AG09319 (cell line): ENCODE data around the gene SPAG4.
A peak's percentile ranks its signal among the peaks of the same experiment; 100 is the strongest.

Experiments used
- DNase-seq: peaks from one replicate; pipeline ENCODE4 v3.0.0-alpha.2; 2010; ENCODE audit warnings: low read depth; ENCODE audit errors: extremely low read depth
- TF ChIP-seq, protein P1 (sequence below): IDR thresholded peaks from 2 replicates; pipeline ENCODE4 v1.5.1; 2011; ENCODE audit warnings: low read depth, mild to moderate bottlenecking, inconsistent platforms, low read length, moderate library complexity

Gene SPAG4

DNA sequence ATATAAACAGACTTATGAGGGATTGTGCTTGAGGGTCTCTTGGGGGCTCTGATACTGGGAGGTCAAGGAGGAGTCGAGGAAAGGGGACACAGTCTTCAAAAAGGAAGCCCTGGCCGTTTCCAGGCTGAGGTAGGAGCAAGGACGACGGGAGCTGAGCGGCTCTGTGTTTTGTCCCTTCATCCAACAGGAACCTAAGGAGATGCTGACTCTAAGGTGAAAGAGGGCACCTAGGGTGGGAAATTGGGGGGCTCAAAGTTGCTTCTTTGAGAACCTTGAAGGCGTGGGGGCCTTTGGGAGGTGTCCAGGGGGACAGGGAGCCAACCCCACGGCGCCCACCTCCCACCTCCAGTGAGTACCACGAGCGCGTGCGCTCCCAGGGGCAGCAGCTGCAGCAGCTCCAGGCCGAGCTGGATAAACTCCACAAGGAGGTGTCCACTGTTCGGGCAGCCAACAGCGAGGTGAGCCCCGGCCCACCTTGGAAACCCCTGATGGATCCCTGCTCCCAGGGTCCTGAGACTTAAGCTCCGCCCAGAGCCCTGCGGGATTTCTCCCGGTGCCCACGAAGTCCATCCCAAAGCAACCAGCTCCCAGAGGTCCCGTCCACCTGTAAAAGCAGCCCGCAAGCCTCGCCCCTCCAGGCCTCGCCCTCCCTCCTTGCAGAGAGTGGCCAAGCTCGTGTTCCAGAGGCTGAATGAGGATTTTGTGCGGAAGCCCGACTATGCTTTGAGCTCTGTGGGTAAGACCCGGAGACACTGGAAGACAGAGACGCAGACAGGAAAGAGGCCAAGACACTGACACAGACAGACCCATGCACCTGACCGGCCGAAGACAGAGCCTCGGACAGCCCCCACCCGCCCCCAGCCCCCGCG, 2.9 kb downstream of the SPAG4 start:
- TF ChIP-seq, protein P1, sequence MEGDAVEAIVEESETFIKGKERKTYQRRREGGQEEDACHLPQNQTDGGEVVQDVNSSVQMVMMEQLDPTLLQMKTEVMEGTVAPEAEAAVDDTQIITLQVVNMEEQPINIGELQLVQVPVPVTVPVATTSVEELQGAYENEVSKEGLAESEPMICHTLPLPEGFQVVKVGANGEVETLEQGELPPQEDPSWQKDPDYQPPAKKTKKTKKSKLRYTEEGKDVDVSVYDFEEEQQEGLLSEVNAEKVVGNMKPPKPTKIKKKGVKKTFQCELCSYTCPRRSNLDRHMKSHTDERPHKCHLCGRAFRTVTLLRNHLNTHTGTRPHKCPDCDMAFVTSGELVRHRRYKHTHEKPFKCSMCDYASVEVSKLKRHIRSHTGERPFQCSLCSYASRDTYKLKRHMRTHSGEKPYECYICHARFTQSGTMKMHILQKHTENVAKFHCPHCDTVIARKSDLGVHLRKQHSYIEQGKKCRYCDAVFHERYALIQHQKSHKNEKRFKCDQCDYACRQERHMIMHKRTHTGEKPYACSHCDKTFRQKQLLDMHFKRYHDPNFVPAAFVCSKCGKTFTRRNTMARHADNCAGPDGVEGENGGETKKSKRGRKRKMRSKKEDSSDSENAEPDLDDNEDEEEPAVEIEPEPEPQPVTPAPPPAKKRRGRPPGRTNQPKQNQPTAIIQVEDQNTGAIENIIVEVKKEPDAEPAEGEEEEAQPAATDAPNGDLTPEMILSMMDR: no peak

DNA sequence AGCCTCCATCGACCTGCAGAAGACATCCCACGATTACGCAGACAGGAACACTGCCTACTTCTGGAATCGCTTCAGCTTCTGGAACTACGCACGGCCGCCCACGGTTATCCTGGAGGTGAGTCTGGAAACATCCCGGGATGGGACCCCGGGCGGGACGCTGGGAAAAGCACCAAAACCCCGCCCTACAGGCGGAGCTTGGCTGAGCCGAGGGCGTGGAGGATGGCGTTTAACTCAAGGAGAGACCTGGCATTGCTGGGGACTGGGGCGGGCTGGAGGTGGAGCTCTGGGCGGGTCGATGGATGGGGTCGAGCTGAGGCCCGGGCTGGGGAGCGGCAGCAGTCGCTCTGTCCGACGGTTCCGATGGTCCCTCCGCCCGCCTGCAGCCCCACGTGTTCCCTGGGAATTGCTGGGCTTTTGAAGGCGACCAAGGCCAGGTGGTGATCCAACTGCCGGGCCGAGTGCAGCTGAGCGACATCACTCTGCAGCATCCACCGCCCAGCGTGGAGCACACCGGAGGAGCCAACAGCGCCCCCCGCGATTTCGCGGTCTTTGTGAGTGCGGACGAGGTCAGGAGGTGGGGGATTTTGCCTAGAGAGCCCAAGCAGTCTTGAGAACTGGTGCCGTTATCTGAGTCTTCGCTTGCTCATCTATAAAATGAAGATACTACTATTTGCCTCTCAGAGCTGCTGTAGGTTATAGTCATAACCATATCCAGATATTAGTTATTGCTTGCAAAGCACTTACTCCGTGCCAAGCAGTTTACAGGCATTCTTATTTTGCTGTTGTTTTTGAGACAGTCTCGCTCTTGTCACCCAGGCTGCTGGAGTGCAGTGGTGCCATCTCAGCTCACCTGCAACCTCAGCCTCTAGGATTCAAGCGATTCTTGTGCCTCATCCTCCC, 3.8 kb downstream of the SPAG4 start:
- peak; percentile 42 for DNase-seq
- TF ChIP-seq, protein P1: peak; percentile 32

More for the DNA sequence above, 2.9 kb downstream of the SPAG4 start:
- DNase-seq: no peak

DNA sequence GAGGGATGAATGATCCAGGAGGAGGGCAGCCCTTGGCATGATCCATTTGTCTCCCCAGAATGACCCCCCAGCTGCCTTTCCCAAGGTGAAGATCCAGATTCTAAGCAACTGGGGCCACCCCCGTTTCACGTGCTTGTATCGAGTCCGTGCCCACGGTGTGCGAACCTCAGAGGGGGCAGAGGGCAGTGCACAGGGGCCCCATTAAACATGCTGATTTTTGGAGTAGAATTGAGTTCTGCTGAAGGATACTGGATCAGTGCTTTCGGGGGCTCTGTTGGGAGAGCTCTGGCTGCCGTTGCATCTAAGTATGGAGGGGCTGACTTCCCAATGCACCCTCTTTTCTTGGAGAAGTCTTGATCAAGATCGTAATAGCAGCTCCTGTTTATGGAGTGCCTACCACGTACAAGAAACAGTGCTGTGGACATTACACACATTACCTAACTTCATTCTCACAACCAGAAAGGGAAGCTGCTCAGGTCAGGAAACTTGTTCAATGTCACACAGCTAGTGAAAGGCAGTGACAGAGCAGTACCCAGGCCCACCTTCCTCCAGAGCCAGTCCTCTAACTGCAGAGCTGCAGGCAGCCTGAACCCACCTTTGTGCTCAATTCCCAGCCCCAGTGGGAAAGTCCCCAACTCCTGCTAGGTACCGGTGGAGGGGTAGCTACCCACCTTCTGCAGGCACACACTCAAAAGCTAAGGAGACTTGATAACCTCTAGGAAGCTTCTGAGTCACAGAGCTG, 5.4 kb downstream of the SPAG4 start:
- DNase-seq: no peak

GRCh38 chr20:35621560-35621946, 5.9 kb downstream of the SPAG4 start:
- DNase-seq: no peak
- TF ChIP-seq, protein P1: no peak

More for the DNA sequence above, 5.4 kb downstream of the SPAG4 start:
- TF ChIP-seq, protein P1: no peak

DNA sequence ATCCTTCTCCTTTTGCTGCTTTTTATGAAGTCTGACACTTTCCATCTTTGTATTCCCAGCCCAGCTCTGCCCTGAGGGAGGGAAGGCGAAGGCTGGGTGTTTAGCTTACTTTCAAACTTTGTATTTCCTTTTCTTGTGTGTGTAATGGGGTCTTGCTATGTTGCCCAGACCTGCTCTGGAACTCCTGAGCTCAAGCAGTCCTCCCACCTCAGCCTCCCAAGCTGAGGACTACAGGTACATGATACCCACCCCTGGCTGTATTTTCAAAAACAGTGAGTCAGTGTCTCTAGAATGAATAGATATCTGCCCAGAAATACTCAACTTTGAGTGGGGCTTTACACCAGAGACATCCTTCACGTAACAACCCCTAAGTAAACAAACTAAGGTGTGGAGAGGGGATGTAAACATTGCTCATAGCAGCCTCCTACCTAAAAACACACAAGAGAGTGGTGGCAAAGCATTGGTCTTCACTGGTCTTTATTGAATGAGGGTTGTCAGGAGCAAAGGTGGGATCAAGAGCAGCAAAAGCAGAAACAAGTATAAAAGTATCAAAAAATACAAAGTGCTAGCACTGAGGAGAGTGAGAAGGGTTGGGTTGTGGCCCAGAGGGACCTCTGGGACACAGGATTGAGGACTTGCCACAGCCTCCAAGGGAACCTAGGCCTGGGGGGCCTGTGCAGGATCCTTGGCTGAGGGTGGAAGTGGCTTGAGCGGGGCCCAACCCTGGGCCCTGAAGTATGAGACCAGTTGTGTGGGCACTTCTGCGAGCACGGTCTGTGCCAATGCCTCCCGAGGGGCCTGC, 10.2 kb downstream of the SPAG4 start:
- TF ChIP-seq, protein P1: no peak
- DNase-seq: no peak

DNA sequence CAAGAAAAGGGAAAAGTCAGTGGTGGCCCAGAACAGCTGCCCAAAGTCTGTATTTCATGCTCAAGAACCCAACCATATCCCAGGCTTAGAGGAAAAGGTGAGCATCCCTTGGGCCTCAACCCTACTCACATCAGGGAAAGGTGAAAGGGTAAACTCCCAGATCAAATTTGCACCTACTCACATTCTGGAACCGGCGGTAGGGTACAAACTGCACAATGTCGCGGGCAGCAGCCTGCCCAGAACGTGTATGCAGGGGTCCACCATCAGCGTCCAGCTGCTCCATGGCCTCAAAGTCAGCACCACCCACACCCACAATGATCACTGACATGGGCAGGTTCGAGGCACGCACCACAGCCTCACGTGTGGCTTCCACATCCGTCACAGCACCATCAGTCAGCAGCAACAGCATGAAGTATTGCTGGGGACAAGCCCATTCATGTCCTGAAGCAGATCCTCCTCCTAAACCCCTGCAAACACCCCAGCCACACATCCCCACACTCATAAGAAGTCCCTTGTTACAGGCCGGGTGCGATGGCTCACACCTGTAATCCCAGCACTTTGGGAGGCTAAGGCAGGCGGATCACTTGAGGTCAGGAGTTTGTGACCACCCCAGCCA, 10.9 kb downstream of the SPAG4 start:
- no peak for DNase-seq
- TF ChIP-seq, protein P1: no peak
